Neural cell (in vitro differentiated cells): ENCODE results near the gene CFAP161.

Source experiments
- CTCF ChIP-seq: fragments of 450-650 bp; IDR thresholded peaks from 2 replicates; pipeline ENCODE4 v1.5.1; 2014; ENCODE audit warnings: antibody characterized with exemption, mild to moderate bottlenecking, moderate library complexity; ENCODE audit not compliant: poor library complexity, severe bottlenecking
- EP300 ChIP-seq: fragments of 450-650 bp; conservative IDR thresholded peaks from 2 replicates; pipeline ENCODE4 v1.6.1; 2014; ENCODE audit warnings: antibody characterized with exemption, mild to moderate bottlenecking, moderate library complexity; ENCODE audit not compliant: poor library complexity, severe bottlenecking
- EZH2 ChIP-seq: fragments of 200-600, 300-800 bp; shearing (Covaris generic), sonication (generic); IDR thresholded peaks from 2 replicates; pipeline ENCODE4 v1.6.1; 2014; ENCODE audit warnings: antibody characterized with exemption, low read length, borderline replicate concordance, mild to moderate bottlenecking; ENCODE audit not compliant: insufficient read depth, poor library complexity, severe bottlenecking
- MXI1 ChIP-seq: fragments of 450-650 bp; conservative IDR thresholded peaks from 2 replicates; pipeline ENCODE4 v1.6.1; 2014; ENCODE audit warnings: antibody characterized with exemption, mild to moderate bottlenecking; ENCODE audit not compliant: poor library complexity, severe bottlenecking
- POLR2AphosphoS5 ChIP-seq: IDR thresholded peaks from 2 replicates; pipeline ENCODE4 v1.6.1; 2012
- RAD21 ChIP-seq: fragments of 450-650 bp; conservative IDR thresholded peaks from 2 replicates; pipeline ENCODE4 v1.6.1; 2014; ENCODE audit warnings: antibody characterized with exemption, mild to moderate bottlenecking, moderate library complexity
- TAF1 ChIP-seq: IDR thresholded peaks from 2 replicates; pipeline ENCODE4 v1.6.1; 2012; ENCODE audit warnings: low read depth

DNA sequence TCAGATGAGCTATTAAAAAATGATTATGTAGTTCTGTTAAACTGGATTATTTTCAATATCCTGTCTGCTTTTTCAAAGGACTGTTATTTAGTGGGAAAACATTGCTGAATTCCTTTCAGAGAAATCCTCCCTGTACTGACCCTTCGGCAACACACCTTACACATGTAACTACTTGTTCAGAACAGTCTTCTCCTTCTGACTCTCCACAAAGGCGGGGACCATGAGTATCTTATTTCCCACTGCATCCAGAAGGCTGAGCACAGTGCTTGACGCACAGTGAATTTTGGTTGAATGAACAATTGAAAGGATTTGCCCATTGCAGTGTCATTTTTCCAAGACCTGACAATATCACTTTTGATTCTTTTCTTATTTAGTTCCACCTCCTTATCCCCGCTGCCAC is 23.1 kb upstream of the CFAP161 start:
- no peak for TF ChIP-seq CTCF
- no peak for TF ChIP-seq RAD21
- no peak for TF ChIP-seq EP300
- no peak for TF ChIP-seq EZH2
- TF ChIP-seq TAF1: no peak
- TF ChIP-seq POLR2AphosphoS5: no peak
- TF ChIP-seq MXI1: no peak
